Measurements from ENCODE around the gene SQSTM1. TPM values are rescaled to one million over a fixed set of nuclear protein-coding genes. Genes with fewer than 3 reads are reported as not detected.

Gene SQSTM1
- total RNA-seq, 1 experiment from 2014 or later: 985 TPM

DNA sequence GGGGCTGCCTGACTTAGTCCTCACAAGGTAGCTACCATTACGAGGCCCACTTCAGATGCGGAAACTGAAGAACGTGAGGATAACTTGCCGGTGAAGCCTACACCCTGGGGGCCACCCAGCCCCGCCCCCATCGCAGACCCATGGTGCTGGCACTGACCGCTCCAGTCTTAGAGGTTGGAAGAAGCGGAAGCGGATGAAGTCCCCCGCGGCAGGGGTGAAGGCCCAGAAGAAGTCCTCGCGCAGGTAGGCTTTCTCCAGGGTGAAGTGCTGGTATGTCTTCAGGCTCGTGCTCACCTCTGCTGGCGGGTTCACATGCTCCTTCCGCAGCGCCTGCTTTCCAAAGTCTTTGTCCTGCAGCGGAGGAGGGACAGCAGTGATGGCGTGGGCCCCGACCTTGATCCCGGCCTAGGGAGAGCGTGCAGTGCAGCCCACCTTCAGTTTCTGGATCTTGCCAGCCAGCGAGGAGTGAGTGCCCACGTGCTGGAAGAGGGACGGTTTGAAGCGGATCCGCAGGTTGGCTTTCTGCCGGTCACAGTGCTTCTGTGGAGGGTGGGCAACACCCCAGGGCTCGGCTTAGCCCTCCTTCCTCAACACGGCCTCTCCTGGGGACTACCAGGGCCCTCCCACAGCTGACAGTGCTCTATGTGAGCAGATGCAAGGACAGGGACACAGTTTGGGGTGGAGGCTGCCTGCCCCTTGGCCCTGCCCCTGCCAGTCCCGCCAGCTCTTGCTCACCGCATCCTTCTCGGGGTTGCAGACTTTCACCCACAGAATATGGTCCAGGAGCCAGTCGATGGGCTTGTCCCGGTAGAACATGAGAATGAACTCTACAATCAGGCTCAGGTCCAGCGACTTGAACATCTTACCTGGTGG is 21.7 kb upstream of the SQSTM1 start:
- ATAC-seq (no peak), DNase-seq (ENCODE audit: low read depth, low spot score) (no peak)
- TSS peak; percentile 38 for BruUV-seq (replicated peaks)
- TF ChIP-seq POLR2AphosphoS5 (IDR thresholded peaks at IDR 0.05; ENCODE audit: low read depth, low read length) (no peak; the same call in 1 of the 2 replicates), SIN3A (IDR thresholded peaks at IDR 0.05; ENCODE audit: borderline replicate concordance, insufficient read depth, low read depth, low read length) (no peak), TCF7L2 (IDR thresholded peaks at IDR 0.05; ENCODE audit: low read depth, low read length) (no peak)
- TF ChIP-seq, protein P1, sequence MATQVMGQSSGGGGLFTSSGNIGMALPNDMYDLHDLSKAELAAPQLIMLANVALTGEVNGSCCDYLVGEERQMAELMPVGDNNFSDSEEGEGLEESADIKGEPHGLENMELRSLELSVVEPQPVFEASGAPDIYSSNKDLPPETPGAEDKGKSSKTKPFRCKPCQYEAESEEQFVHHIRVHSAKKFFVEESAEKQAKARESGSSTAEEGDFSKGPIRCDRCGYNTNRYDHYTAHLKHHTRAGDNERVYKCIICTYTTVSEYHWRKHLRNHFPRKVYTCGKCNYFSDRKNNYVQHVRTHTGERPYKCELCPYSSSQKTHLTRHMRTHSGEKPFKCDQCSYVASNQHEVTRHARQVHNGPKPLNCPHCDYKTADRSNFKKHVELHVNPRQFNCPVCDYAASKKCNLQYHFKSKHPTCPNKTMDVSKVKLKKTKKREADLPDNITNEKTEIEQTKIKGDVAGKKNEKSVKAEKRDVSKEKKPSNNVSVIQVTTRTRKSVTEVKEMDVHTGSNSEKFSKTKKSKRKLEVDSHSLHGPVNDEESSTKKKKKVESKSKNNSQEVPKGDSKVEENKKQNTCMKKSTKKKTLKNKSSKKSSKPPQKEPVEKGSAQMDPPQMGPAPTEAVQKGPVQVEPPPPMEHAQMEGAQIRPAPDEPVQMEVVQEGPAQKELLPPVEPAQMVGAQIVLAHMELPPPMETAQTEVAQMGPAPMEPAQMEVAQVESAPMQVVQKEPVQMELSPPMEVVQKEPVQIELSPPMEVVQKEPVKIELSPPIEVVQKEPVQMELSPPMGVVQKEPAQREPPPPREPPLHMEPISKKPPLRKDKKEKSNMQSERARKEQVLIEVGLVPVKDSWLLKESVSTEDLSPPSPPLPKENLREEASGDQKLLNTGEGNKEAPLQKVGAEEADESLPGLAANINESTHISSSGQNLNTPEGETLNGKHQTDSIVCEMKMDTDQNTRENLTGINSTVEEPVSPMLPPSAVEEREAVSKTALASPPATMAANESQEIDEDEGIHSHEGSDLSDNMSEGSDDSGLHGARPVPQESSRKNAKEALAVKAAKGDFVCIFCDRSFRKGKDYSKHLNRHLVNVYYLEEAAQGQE (IDR thresholded peaks at IDR 0.05; ENCODE audit: insufficient read depth in 1 of 2, low read depth in 2 of 2, low read length in 1 of 2): no peak
- TF ChIP-seq, protein P2, sequence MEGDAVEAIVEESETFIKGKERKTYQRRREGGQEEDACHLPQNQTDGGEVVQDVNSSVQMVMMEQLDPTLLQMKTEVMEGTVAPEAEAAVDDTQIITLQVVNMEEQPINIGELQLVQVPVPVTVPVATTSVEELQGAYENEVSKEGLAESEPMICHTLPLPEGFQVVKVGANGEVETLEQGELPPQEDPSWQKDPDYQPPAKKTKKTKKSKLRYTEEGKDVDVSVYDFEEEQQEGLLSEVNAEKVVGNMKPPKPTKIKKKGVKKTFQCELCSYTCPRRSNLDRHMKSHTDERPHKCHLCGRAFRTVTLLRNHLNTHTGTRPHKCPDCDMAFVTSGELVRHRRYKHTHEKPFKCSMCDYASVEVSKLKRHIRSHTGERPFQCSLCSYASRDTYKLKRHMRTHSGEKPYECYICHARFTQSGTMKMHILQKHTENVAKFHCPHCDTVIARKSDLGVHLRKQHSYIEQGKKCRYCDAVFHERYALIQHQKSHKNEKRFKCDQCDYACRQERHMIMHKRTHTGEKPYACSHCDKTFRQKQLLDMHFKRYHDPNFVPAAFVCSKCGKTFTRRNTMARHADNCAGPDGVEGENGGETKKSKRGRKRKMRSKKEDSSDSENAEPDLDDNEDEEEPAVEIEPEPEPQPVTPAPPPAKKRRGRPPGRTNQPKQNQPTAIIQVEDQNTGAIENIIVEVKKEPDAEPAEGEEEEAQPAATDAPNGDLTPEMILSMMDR (IDR thresholded peaks at IDR 0.05): no peak
- Histone ChIP-seq H3K4me3 (ENCODE audit: low read depth in 2 of 2, low read length in 2 of 2) (no peak overlapping the region), H3K36me3 (ENCODE audit: control insufficient read depth, insufficient read depth, low read length) (peaks cover 4% of the 10 kb centered on the region), H3K9me3 (ENCODE audit: control insufficient read depth, insufficient read depth, low read depth, low read length) (no peaks in the 10 kb centered on the region), H3K27me3 (ENCODE audit: control insufficient read depth, insufficient read depth, low read length) (no peaks in the 10 kb centered on the region), H3K4me1 (ENCODE audit: control insufficient read depth, insufficient read depth, low read length) (peaks cover 27% of the 10 kb centered on the region), H3K27ac (ENCODE audit: low read length) (no peak overlapping the region)
- in situ Hi-C loops (cut with HindIII; ENCODE audit: low pct_unique_long_range_greater_than_20kb, low sequenced_read_pairs): no loop called here
- ChIA-PET CTCF (no interaction called here), POLR2A (no interaction called here)
- intact Hi-C loops (cut with micrococcal nuclease; ENCODE audit: unreplicated experiment): no loop called here

DNA sequence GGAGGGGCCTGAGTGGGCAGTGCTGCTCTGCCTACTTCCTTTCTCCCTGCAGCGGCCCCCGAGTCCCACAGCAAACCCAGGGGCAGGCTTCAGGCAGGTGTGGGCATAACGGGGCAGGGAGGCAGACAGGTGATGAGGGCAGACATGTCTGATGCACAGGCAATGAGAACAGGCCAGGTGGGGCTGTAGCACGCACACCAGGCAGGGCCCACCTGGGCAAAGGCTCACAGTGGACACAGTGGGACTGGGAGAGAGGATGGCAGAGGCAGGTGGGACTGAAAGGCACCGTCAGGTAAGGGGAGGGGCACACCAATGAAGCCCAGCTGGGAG is 21.1 kb upstream of the SQSTM1 start:
- ATAC-seq (no peak), DNase-seq (ENCODE audit: low read depth, low spot score) (no peak)
- peaks cover 33% of the 10 kb centered on the region for H3K4me1 ChIP-seq (ENCODE audit: control insufficient read depth, insufficient read depth, low read length)
- no peak overlapping the region for H3K4me3 ChIP-seq (ENCODE audit: low read depth in 2 of 2, low read length in 2 of 2)
- no peaks in the 10 kb centered on the region for H3K27me3 ChIP-seq (ENCODE audit: control insufficient read depth, insufficient read depth, low read length)
- in situ Hi-C loops (cut with HindIII; ENCODE audit: low pct_unique_long_range_greater_than_20kb, low sequenced_read_pairs): no loop called here
- peaks cover 4% of the 10 kb centered on the region for H3K36me3 ChIP-seq (ENCODE audit: control insufficient read depth, insufficient read depth, low read length)
- TF ChIP-seq SIN3A (IDR thresholded peaks at IDR 0.05; ENCODE audit: borderline replicate concordance, insufficient read depth, low read depth, low read length) (no peak), POLR2AphosphoS5 (IDR thresholded peaks at IDR 0.05; ENCODE audit: low read depth, low read length) (no peak), TCF7L2 (IDR thresholded peaks at IDR 0.05; ENCODE audit: low read depth, low read length) (no peak)
- ChIA-PET CTCF (no interaction called here), POLR2A (no interaction called here)
- no peaks in the 10 kb centered on the region for H3K9me3 ChIP-seq (ENCODE audit: control insufficient read depth, insufficient read depth, low read depth, low read length)
- H3K27ac ChIP-seq (ENCODE audit: low read length): no peak overlapping the region
- no TSS peak for BruUV-seq (replicated peaks)
- intact Hi-C loops (cut with micrococcal nuclease; ENCODE audit: unreplicated experiment): no loop called here

DNA sequence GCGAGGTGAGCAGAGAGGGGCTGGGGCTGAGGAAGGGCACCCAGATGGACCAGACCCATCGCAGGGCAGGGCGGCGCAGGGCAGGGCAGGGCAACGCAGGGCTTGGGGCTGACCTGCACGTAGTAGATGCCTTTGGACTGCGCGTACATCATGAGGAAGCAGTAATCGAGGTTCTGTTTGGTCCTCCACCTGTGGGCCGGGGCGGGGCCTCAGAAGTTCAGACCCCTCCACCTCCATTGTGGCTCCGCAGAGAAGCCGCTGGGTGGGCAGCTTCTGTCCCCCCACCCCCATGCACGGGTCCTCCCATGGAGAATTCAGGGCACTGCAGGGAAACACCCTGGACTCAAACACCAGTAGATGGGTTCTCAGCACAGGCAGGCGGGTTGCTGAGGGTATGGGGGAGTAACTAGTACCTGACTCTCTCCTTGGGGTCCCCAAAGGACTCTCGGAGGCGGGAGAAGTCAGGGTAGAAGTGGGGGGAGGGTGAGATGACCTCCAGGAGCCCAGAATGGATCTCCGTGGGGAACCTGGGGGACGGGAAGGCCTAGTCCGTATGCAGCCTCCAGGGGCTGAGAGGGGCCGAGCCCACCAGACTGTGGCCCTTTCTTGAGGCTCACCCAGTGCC is 20.5 kb upstream of the SQSTM1 start:
- H3K27ac ChIP-seq (ENCODE audit: low read length): no peak overlapping the region
- TF ChIP-seq SIN3A (IDR thresholded peaks at IDR 0.05; ENCODE audit: borderline replicate concordance, insufficient read depth, low read depth, low read length): no peak
- TF ChIP-seq TCF7L2 (IDR thresholded peaks at IDR 0.05; ENCODE audit: low read depth, low read length): no peak
- in situ Hi-C loops (cut with HindIII; ENCODE audit: low pct_unique_long_range_greater_than_20kb, low sequenced_read_pairs) (no loop called here), intact Hi-C loops (cut with micrococcal nuclease; ENCODE audit: unreplicated experiment) (no loop called here)
- CTCF ChIA-PET: no interaction called here
- no peak for ATAC-seq
- H3K36me3 ChIP-seq (ENCODE audit: control insufficient read depth, insufficient read depth, low read length): peaks cover 4% of the 10 kb centered on the region
- H3K4me3 ChIP-seq (ENCODE audit: low read depth in 2 of 2, low read length in 2 of 2): no peak overlapping the region
- no peaks in the 10 kb centered on the region for H3K9me3 ChIP-seq (ENCODE audit: control insufficient read depth, insufficient read depth, low read depth, low read length)
- no TSS peak for BruUV-seq (replicated peaks)
- H3K4me1 ChIP-seq (ENCODE audit: control insufficient read depth, insufficient read depth, low read length): peaks cover 34% of the 10 kb centered on the region
- POLR2A ChIA-PET: no interaction called here
- DNase-seq (ENCODE audit: low read depth, low spot score): no peak
- no peaks in the 10 kb centered on the region for H3K27me3 ChIP-seq (ENCODE audit: control insufficient read depth, insufficient read depth, low read length)

Data from Panc1 (cell line).